Nephron progenitor cell (in vitro differentiated cells): ENCODE results near the gene HEPACAM.

ENCODE experiments used
- DNase-seq: peaks from one replicate; pipeline ENCODE4 v3.0.0; 2021
- H3K27ac Mint-ChIP-seq: 2 replicates; pipeline ENCODE4 v1.8.0; 2021; ENCODE audit warnings: mild to moderate bottlenecking, moderate library complexity, mixed read lengths
- H3K27me3 Mint-ChIP-seq: 2 replicates; pipeline ENCODE4 v1.8.0; 2021; ENCODE audit warnings: mild to moderate bottlenecking, low read depth, mixed read lengths; ENCODE audit not compliant: poor library complexity
- H3K36me3 Mint-ChIP-seq: 2 replicates; pipeline ENCODE4 v1.8.0; 2021; ENCODE audit warnings: low read depth, mixed read lengths
- H3K4me1 Mint-ChIP-seq: 2 replicates; pipeline ENCODE4 v1.8.0; 2021; ENCODE audit warnings: mixed read lengths
- H3K4me3 Mint-ChIP-seq: 2 replicates; pipeline ENCODE4 v1.8.0; 2021; ENCODE audit warnings: mild to moderate bottlenecking, moderate library complexity, mixed read lengths
- H3K9me3 Mint-ChIP-seq: 2 replicates; pipeline ENCODE4 v1.8.0; 2021; ENCODE audit warnings: mild to moderate bottlenecking, moderate library complexity, mixed read lengths
- CTCF ChIP-seq: fragments of 200-600 bp; sonication (generic); IDR thresholded peaks from 2 replicates; pipeline ENCODE4 v1.5.0; 2021; ENCODE audit warnings: antibody characterized with exemption

The HEPACAM gene

GRCh38 chr11:124887667-124888013 lies 48.2 kb downstream of the HEPACAM start:
- H3K27me3 Mint-ChIP-seq = peaks cover 42% of the 10 kb centered on the region
- no peak for TF ChIP-seq CTCF
- no peak overlapping the region for H3K4me3 Mint-ChIP-seq
- no peaks in the 10 kb centered on the region for H3K9me3 Mint-ChIP-seq
- H3K4me1 Mint-ChIP-seq = peaks cover 79% of the 10 kb centered on the region
- no peak overlapping the region for H3K27ac Mint-ChIP-seq
- DNase-seq = no peak
- no peaks in the 10 kb centered on the region for H3K36me3 Mint-ChIP-seq

GRCh38 chr11:124886978-124887666 lies 48.7 kb downstream of the HEPACAM start:
- no peak for DNase-seq
- peaks cover 79% of the 10 kb centered on the region for H3K4me1 Mint-ChIP-seq
- no peaks in the 10 kb centered on the region for H3K9me3 Mint-ChIP-seq
- H3K27ac Mint-ChIP-seq = no peak overlapping the region
- peaks cover 45% of the 10 kb centered on the region for H3K27me3 Mint-ChIP-seq
- TF ChIP-seq CTCF = no peak
- H3K36me3 Mint-ChIP-seq = no peaks in the 10 kb centered on the region
- H3K4me3 Mint-ChIP-seq = no peak overlapping the region

DNA sequence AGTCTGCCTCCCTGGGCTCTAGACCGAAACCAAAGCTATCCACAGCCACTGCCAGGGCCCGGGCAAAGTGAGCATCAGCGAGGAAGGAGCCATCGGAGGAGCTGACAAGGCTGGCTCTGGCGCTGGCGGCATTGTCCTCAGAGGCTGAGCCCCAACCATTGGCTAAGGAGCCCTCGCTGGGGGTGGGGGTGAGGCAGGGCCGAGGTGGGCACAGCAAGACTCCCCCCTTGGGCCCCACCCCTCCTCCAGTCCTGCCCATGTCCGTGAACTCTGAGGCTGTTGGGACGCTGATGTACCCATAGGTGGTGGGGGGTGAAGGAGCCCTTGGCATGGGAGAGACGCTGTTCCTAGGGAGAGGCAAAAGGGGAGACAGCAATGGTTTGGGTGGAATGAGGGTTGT lies 49.4 kb downstream of the HEPACAM start:
- peaks cover 78% of the 10 kb centered on the region for H3K4me1 Mint-ChIP-seq
- no peak overlapping the region for H3K27ac Mint-ChIP-seq
- TF ChIP-seq CTCF = no peak
- H3K9me3 Mint-ChIP-seq = no peaks in the 10 kb centered on the region
- peaks cover 49% of the 10 kb centered on the region for H3K27me3 Mint-ChIP-seq
- no peak overlapping the region for H3K4me3 Mint-ChIP-seq
- no peaks in the 10 kb centered on the region for H3K36me3 Mint-ChIP-seq
- DNase-seq = no peak

GRCh38 chr11:124884869-124885479 lies 50.9 kb downstream of the HEPACAM start:
- peaks cover 49% of the 10 kb centered on the region for H3K27me3 Mint-ChIP-seq
- H3K4me1 Mint-ChIP-seq = peaks cover 75% of the 10 kb centered on the region
- no peak overlapping the region for H3K4me3 Mint-ChIP-seq
- no peak for DNase-seq
- no peaks in the 10 kb centered on the region for H3K9me3 Mint-ChIP-seq
- no peak overlapping the region for H3K27ac Mint-ChIP-seq
- no peak for TF ChIP-seq CTCF
- H3K36me3 Mint-ChIP-seq = no peaks in the 10 kb centered on the region

DNA sequence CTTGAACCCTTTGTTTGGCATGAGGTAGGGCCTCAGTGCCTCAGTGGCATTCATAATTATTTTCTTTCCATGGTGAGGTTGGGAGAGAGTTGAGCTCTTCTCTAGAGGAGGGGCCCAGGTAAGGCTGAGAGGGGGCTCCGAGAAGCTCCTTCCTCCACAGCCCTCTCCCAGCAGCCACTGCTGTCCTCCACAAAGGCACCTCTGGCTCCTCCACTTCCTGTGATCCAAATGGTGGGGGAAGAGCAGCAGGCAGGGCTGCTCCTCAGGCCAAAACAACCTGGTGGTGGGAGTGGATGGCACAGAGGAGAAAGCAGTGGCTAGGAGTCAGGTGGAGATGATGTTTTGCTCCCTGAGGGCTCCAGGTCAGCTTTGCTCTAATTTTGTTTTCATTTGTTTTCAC lies 51.5 kb downstream of the HEPACAM start:
- H3K4me3 Mint-ChIP-seq = no peak overlapping the region
- no peaks in the 10 kb centered on the region for H3K9me3 Mint-ChIP-seq
- peaks cover 68% of the 10 kb centered on the region for H3K4me1 Mint-ChIP-seq
- H3K27me3 Mint-ChIP-seq = peaks cover 46% of the 10 kb centered on the region
- no peak for DNase-seq
- no peak for TF ChIP-seq CTCF
- H3K27ac Mint-ChIP-seq = no peak overlapping the region
- H3K36me3 Mint-ChIP-seq = no peaks in the 10 kb centered on the region
